RWPE2 (cell line): ENCODE results near the gene DICER1.

ENCODE experiments used
- ATAC-seq: fragments of 200-7000 bp; cut with Tn5 transposase; 3 replicates; pipeline ENCODE4 v1.9.1; 2021; ENCODE audit warnings: low read depth
- DNase-seq: peaks from one replicate; pipeline ENCODE4 v3.0.0-alpha.2; 2020; ENCODE audit warnings: low spot score
- H3K27ac ChIP-seq: fragments of 450-650 bp; 2 replicates; pipeline ENCODE4 v1.5.1; 2017; ENCODE audit warnings: mild to moderate bottlenecking; ENCODE audit not compliant: poor library complexity, severe bottlenecking
- H3K27me3 ChIP-seq: fragments of 250-450 bp; sonication (Bioruptor Pico); 2 replicates; pipeline ENCODE4 v1.5.1; 2021; ENCODE audit warnings: mild to moderate bottlenecking, moderate library complexity; ENCODE audit not compliant: insufficient read depth, poor library complexity, severe bottlenecking
- H3K36me3 ChIP-seq: fragments of 250-450 bp; sonication (Bioruptor Pico); 2 replicates; pipeline ENCODE4 v1.5.1; 2020; ENCODE audit warnings: low read depth, mild to moderate bottlenecking, moderate library complexity
- H3K4me1 ChIP-seq: fragments of 250-450 bp; sonication (Bioruptor Pico); 2 replicates; pipeline ENCODE4 v1.5.1; 2021; ENCODE audit warnings: mild to moderate bottlenecking, moderate library complexity; ENCODE audit not compliant: insufficient read depth, poor library complexity, severe bottlenecking
- H3K4me3 ChIP-seq: fragments of 250-450 bp; sonication (Bioruptor Pico); 2 replicates; pipeline ENCODE4 v1.5.1; 2021; ENCODE audit warnings: mild to moderate bottlenecking, moderate library complexity; ENCODE audit not compliant: severe bottlenecking
- H3K9me3 ChIP-seq: fragments of 250-450 bp; sonication (Bioruptor Pico); 2 replicates; pipeline ENCODE4 v1.5.1; 2021; ENCODE audit warnings: mild to moderate bottlenecking, moderate library complexity; ENCODE audit not compliant: severe bottlenecking
- TF ChIP-seq, protein P1 (sequence below): fragments of 450-650 bp; IDR thresholded peaks from one replicate; pipeline ENCODE4 v1.5.1; 2017; ENCODE audit warnings: mild to moderate bottlenecking, moderate library complexity; ENCODE audit not compliant: poor library complexity, severe bottlenecking

DICER1 gene

DNA sequence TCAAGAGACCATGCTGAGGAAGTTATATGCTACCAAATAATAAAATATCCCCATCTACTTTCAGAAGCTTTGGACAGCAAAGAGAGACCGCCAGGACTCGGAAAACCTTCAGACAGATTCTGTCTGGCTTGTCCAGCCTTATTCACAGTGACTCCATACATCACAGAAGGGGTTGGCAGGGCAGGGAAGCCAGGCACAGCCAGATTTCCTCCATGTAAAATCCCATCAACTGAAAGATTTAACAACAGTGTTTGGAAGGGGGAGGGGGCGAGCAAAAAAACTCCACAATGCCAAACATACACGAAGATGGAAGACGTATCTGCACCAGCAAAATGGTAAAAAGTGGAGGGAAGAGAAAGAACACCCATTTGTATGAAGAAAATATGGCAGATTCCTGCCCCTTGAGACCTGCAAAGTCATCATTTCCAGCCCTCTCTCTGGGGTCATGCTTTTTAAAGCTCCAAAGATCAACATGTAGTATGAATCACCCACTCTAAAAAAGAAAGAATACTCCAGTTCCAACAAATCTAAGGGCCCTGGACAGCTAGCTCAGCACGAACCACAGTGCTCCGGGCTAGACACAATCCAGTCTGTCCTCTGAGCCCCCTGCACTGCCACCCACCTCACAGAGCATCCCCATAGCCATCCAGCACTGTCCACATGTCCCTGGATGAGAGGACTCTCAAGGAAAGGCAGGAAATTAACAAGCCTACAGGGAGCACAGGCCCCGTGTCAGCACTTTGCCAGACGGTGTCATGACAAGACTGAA lies 116.4 kb downstream of the DICER1 start:
- peaks cover 17% of the 10 kb centered on the region for H3K27me3 ChIP-seq
- no peaks in the 10 kb centered on the region for H3K4me1 ChIP-seq
- ATAC-seq (no peak), DNase-seq (peak; percentile 46)
- no peak overlapping the region for H3K27ac ChIP-seq
- H3K36me3 ChIP-seq = no peaks in the 10 kb centered on the region
- H3K4me3 ChIP-seq = no peak overlapping the region
- H3K9me3 ChIP-seq = no peaks in the 10 kb centered on the region
- TF ChIP-seq, protein P1, sequence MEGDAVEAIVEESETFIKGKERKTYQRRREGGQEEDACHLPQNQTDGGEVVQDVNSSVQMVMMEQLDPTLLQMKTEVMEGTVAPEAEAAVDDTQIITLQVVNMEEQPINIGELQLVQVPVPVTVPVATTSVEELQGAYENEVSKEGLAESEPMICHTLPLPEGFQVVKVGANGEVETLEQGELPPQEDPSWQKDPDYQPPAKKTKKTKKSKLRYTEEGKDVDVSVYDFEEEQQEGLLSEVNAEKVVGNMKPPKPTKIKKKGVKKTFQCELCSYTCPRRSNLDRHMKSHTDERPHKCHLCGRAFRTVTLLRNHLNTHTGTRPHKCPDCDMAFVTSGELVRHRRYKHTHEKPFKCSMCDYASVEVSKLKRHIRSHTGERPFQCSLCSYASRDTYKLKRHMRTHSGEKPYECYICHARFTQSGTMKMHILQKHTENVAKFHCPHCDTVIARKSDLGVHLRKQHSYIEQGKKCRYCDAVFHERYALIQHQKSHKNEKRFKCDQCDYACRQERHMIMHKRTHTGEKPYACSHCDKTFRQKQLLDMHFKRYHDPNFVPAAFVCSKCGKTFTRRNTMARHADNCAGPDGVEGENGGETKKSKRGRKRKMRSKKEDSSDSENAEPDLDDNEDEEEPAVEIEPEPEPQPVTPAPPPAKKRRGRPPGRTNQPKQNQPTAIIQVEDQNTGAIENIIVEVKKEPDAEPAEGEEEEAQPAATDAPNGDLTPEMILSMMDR = no peak

- Histone ChIP-seq H3K27me3 (peaks cover 16% of the 10 kb centered on the region), H3K4me3 (no peak overlapping the region), H3K27ac (no peak overlapping the region), H3K36me3 (no peaks in the 10 kb centered on the region), H3K9me3 (no peaks in the 10 kb centered on the region), H3K4me1 (no peaks in the 10 kb centered on the region)
- TF ChIP-seq, protein P1 = no peak
- ATAC-seq (no peak), DNase-seq (peak; percentile 56)
Observed at GRCh38 chr14:95039993-95040348, 117.4 kb downstream of the DICER1 start.

DNA sequence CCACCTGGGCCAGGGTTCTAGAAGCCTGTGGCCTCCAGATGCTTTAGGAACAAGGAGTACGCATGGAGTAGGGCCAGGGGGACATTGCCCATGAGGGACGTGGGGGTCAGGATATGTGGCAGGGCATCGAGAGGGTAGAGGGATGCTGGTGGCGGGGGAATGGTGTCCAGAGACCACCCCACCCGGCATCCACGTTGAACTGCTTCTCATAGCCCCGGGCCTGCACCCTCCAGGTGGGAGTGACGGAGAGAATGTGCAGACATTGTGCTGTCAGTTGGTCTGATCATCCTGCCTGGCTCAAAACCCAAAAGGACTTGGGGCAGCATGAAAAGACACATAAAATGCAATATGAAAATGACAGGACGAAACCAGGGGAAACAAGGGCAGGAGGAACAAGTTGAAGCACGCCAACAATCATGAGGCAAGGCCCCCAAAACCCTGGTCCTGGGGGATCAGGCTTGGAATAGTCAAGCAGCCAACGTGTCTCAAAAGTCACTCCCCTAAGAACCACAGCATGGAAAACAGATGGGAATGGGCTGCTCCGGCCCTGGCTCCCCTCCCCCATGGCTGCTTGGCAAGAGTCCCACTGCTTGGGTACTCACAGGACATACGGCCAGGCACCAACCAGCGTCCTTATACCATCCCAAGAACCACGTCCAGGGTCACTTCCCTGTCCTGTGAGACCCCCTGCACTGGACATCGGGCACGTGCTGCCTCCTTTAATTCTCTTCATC lies 117.9 kb downstream of the DICER1 start:
- ATAC-seq = no peak
- H3K4me1 ChIP-seq = no peaks in the 10 kb centered on the region
- no peaks in the 10 kb centered on the region for H3K36me3 ChIP-seq
- no peaks in the 10 kb centered on the region for H3K9me3 ChIP-seq
- no peak overlapping the region for H3K4me3 ChIP-seq
- H3K27me3 ChIP-seq = peaks cover 12% of the 10 kb centered on the region
- peak; percentile 51 for DNase-seq
- TF ChIP-seq, protein P1 = no peak
- no peak overlapping the region for H3K27ac ChIP-seq

GRCh38 chr14:95038521-95039250 lies 118.6 kb downstream of the DICER1 start:
- Histone ChIP-seq H3K4me1 (no peaks in the 10 kb centered on the region), H3K27me3 (peaks cover 12% of the 10 kb centered on the region), H3K9me3 (no peaks in the 10 kb centered on the region), H3K36me3 (no peaks in the 10 kb centered on the region), H3K27ac (no peak overlapping the region), H3K4me3 (no peak overlapping the region)
- ATAC-seq (no peak), DNase-seq (peak; percentile 35)
- TF ChIP-seq, protein P1 = no peak
